ENCODE data around the gene PLD5.
"Not testable (repeated sequence)": the region's sequence is repeated elsewhere in the genome, so short reads cannot be mapped to it uniquely, and the experiment has no call there.

The PLD5 gene

DNA sequence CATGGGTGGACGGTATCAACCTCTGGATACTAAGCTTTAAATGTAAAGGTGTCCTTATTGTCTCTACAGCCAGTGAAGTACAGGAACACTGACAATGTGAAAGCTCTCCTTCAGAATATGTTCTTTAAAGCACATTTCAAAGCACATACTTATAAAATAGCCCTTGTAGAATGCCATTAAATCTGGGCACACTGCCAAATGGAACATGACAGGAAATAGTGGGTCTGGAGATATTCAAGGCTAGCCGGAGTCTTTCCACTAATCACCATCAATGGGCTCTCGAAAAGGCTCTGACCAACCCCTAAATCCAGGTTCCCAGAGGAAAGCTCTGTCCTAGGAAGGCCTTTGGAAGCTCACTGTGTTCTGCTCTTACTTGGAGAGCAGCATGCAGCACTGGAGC lies 46.6 kb downstream of the PLD5 start:
- no peak for DNase-seq

DNA sequence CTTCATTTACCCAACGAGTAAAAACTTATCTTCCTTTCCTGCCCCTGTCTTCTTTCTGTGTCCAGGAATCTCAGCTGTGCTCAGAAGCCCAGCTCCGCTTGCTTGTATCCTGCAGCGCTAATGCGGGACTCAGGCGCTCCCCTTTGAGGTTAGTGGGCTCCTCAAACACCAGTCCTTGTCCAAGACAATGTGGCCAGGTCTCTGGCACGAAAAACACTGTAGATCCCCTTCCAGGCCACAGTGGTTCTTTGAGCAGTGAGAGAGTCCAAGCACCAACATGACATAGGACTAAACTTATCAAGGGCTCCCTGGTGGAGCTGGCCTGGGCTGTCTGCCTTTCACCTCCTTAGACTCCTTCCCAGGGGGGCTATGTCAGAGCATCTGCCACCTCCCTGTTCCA lies 53.7 kb downstream of the PLD5 start:
- no peak for DNase-seq

DNA sequence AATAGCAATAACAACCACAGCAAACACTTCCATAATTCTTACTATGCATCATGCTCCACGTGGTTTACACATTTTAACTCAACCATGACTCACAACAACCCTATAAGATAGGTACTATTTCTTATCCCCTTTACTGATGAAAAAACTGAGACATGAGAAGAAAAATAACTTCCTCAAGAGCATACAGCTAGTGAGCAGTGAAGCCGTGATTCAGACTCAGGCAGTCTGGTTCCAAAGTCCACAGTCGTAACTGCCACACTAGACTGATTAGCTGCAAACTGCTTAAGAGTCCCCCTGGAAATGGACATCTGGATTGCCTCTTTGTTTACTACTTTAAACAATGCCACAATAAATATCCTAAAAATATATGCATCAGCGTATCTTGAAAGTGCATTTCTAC lies 55.7 kb downstream of the PLD5 start:
- no peak for DNase-seq

- peak in 1 of 2 donors; percentile 8 for DNase-seq
Observed at GRCh38 chr1:242467556-242468145, 56.8 kb downstream of the PLD5 start.

GRCh38 chr1:242462867-242463266 lies 61.6 kb downstream of the PLD5 start:
- no peak for DNase-seq

GRCh38 chr1:242459740-242460139 lies 64.8 kb downstream of the PLD5 start:
- DNase-seq = not testable (repeated sequence)

GRCh38 chr1:242456726-242457269 lies 67.7 kb downstream of the PLD5 start:
- DNase-seq = no peak

- DNase-seq = no peak
Observed at GRCh38 chr1:242455052-242455361, 69.5 kb downstream of the PLD5 start.

GRCh38 chr1:242454262-242455051 lies 70.0 kb downstream of the PLD5 start:
- no peak for DNase-seq

DNA sequence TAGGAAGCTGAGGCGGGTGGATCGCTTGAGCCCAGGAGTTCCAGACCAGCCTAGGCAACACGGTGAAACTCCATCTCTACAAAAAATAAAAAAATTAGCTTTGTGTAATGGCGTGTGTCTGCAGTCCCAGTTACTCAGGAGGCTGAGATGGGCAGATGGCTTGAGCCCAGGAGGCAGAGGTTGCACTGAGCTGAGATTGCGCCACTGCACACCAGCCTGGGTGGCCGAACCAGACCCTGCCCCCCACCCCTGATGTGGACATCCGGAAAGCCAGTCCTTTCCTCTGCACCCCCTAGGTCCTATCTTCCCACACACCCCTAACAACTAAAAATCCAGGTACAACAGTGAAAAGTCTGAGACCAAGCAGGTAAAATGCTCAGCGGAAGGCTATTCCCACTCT lies 71.9 kb downstream of the PLD5 start:
- DNase-seq = no peak

- no peak for DNase-seq
Observed at GRCh38 chr1:242449661-242450060, 74.8 kb downstream of the PLD5 start.

DNA sequence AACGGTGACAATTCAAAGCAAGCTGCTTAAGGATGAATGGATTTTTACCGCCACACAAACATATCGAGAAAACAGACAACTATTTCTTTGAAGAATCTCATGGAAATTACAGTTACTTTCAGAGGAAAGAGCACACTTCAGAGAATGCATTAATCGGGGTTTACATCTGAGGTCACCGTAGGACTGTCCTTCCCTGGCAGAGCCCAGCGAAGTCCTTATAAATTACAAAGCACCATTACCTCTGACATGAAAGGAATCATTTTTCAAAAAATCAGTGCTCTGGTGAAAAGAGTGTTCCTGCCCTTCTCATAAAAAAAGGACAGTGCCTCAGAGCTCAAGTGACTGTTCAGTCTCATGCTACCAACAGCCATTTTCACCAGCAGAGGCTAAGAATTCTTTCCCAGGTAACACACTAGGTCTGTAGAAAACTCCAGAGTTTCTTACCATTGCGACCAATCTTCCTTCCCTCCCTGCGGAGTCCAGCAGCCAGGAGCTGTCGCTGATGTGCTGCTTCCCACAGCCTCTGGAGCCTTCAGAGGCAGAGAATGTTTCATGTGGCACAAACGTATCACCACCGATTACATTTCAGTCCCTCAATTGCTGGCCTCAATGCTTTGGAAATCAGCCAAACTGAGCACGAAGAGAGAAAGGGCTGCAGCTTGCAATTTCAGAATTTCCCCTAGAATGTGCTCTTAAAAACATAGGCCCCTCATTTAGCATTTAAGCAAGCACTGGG lies 75.4 kb downstream of the PLD5 start:
- no peak for DNase-seq

DNA sequence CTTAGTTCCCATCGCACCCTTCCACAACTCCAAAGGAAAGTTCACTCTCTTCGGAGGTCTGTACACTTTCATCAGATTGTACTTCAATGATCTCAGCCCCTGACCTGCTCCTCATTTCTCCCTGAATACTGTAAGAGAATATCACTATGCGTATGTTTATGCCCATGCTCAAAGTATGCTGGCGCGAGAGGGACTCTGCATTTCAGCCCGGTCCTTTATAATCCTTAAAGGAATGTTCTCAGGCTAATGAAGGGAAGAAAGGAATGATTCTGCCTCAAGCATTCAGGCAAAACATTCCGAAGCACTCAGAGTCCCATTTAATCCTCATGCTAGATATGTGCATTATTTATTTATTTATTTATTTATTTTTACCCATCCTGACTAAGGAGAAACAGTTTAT lies 76.8 kb downstream of the PLD5 start:
- DNase-seq = no peak

DNA sequence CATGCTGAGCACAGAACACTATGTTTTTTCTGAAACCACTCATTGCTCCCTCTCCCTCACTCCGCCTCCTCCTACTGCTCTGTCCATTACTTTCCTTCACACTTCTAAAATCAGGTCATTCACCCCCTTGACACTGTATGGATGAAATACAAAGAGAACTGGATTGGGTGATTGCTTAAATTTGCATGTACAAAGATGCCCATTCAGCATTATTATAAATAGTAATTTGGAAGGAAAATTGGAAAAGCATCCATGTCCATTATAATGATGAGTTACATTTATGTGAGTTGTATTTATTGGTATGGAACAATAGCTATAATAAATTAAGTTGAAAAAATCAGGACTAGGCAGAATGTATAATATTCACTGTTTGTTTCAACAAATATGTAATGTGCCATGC lies 83.7 kb downstream of the PLD5 start:
- no peak for DNase-seq

DNA sequence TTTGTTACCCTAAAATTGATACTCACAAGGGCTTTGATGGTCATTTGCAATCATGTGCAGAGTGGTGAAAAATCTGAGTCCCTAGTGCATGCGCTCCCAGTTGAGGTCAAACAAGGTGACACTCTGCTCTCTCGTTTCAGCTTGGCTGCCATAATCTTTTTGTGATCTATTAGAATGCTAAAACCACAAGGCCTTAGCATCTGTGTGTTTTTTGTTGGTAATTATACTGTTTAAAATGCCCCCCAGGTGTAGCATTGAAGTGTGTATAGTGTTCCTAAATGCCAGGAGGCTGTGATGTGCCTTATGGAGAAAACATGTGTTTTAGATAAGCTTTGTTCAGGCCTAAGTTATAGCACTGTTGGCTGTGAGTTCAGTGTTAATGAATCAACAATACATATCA lies 89.3 kb downstream of the PLD5 start:
- no peak for DNase-seq

DNA sequence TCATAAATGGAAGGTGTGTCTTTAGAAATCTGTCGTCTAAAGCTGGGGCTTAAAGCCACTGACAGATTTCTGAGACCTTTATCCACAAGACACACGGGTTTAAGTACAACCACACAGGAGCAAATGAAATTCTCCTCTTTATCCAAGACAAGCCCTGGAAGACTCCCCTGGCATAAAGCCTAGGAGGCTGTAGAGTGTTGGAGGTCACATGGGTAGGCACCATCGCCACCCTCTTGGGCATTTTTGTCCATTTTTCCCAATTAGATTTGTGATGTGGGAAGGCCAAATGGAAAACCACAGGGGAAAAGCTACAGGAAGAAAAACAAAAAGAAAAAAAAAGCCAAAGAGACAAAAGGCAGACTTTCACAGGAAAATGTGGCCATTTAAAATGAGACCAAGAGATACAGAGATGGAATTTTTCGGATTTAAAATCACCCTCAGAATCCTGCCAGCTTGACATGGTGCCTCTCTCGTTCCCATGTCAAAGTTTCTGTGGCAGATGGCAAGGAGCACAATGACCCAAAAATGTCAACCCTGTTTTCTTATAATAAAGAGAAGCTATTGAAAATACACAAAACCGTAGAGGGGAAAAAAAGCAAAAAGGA lies 91.9 kb downstream of the PLD5 start:
- DNase-seq = no peak

GRCh38 chr1:242431786-242432185 lies 92.7 kb downstream of the PLD5 start:
- no peak for DNase-seq

- no peak for DNase-seq
Observed at GRCh38 chr1:242430956-242431355, 93.5 kb downstream of the PLD5 start.

- no peak for DNase-seq
Observed at GRCh38 chr1:242428399-242429190, 95.9 kb downstream of the PLD5 start.

- DNase-seq = no peak
Observed at GRCh38 chr1:242427519-242427918, 97.0 kb downstream of the PLD5 start.

DNA sequence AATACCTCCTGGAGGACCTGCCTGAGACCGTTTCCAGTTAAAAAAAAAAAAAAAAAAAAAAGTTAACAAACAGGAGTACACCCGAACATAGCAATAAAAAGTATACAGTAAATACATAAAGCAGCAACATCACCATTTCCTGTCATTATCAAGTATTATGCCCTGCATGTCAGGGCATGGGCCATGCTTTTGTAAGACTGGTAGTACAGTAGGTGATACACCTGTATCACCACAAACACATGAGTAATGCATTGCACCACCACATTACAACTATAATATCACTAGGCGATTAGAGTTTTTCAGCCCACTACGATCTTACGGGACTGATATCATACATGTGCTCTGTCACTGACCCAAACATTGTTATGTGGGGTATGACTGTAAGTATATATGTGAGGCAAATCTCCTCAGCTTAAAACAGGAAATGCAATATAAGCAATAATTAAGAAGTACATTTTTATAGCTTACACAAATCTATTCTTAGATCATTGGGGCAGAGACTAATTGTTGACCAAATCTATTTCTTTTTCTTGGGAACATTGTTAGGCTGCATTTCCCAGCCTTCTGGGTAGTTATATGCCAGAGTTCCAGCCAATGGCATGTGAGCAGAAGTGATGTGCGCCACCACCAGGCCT lies 98.1 kb downstream of the PLD5 start:
- no peak for DNase-seq

DNA sequence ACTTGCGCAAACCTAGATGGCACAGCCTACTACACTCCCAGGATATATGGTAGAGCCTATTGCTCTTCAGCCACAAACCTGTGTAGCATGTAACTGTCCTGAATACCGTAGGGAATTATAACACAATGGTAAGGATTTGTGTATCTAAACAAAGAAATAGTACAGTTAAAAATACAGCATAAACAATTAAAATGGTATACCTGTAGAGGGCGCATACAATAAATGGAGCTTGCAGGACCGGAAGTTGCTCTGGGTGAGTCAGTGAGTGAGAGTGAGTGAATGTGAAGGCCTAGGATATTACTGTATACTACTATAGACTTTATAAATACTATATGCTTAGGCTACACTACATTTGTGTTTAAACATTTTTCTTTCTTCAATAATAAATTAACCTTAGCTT lies 99.3 kb downstream of the PLD5 start:
- no peak for DNase-seq

All from CD4-positive, alpha-beta T cell treated with Interleukin-1 beta for 1 hour (primary cell).